Spleen (tissue), 11 donors: ENCODE data around the gene ELMO3. TPM values are rescaled to one million over a fixed set of nuclear protein-coding genes. Genes with fewer than 3 reads are reported as not detected.

Source experiments
- DNase-seq: peaks from one replicate; pipeline ENCODE4 v3.0.0-alpha.2; 2020
- H3K27ac ChIP-seq, 8 donors: fragments of 200-600 bp; sonication (generic) in 7 of 8; 1 replicate in 4 of 8; 2 replicates in 4 of 8; pipeline versions ENCODE4 v1.5.0 to v1.8.0; 2016 to 2021; ENCODE audit warnings: inconsistent platforms in 4 of 8, mild to moderate bottlenecking in 4 of 8, moderate library complexity in 1 of 8
- H3K27me3 ChIP-seq, 7 donors: fragments of 200-600 bp; sonication (generic) in 6 of 7; replicated peaks in 1 of 7; 1 replicate in 4 of 7; 2 replicates in 3 of 7; pipeline versions ENCODE4 v1.5.0 to v1.8.0; 2016 to 2021; ENCODE audit warnings: inconsistent platforms in 3 of 7, mild to moderate bottlenecking in 1 of 7
- H3K36me3 ChIP-seq, 6 donors: fragments of 200-600 bp; sonication (generic) in 5 of 6; 1 replicate in 4 of 6; 2 replicates in 2 of 6; pipeline versions ENCODE4 v1.5.0 to v1.8.0; 2016 to 2021; ENCODE audit warnings: inconsistent platforms in 2 of 6
- H3K4me1 ChIP-seq, 6 donors: fragments of 200-600 bp; sonication (generic) in 5 of 6; 1 replicate in 3 of 6; 2 replicates in 3 of 6; pipeline versions ENCODE4 v1.5.0 to v1.8.0; 2016 to 2021; ENCODE audit warnings: inconsistent platforms in 3 of 6
- H3K4me3 ChIP-seq, 8 donors: fragments of 200-600 bp; sonication (generic) in 7 of 8; 1 replicate in 4 of 8; 2 replicates in 4 of 8; pipeline versions ENCODE4 v1.5.0 to v1.8.0; 2016 to 2021; ENCODE audit warnings: inconsistent platforms in 4 of 8, mild to moderate bottlenecking in 4 of 8, moderate library complexity in 2 of 8
- H3K9me3 ChIP-seq, 8 donors: fragments of 200-600 bp; sonication (generic) in 7 of 8; 1 replicate in 4 of 8; 2 replicates in 4 of 8; pipeline versions ENCODE4 v1.5.0 to v1.8.0; 2016 to 2021; ENCODE audit warnings: inconsistent platforms in 4 of 8
- CTCF ChIP-seq, 11 experiments: fragments of 200-600 bp in 7 of 11; fragments of 450-650 bp in 4 of 11; sonication (generic) in 4 of 11; IDR thresholded peaks in 8 of 11; conservative IDR thresholded peaks in 3 of 11; 1 replicate in 7 of 11; 2 replicates in 4 of 11; pipeline versions ENCODE4 v1.4.0 to v1.8.0; 2016 to 2021; ENCODE audit warnings: antibody characterized with exemption in 11 of 11, inconsistent platforms in 4 of 11, mild to moderate bottlenecking in 1 of 11
- POLR2A ChIP-seq, 3 donors: fragments of 450-650 bp; IDR thresholded peaks; one replicate each; pipeline ENCODE4 v1.5.1; 2017; ENCODE audit warnings: antibody characterized with exemption in 3 of 3, mild to moderate bottlenecking in 1 of 3
- POLR2AphosphoS5 ChIP-seq, 3 donors: sonication (generic); formaldehyde crosslinking; IDR thresholded peaks; one replicate each; pipeline ENCODE4 v1.5.1; 2017; ENCODE audit warnings: antibody characterized with exemption in 3 of 3
- WGBS, 5 donors: extraction: QIAGEN DNeasy Blood & Tissue Kit in 3 of 5; methylation state at CpG; one replicate each; pipeline versions ENCODE4 v1.1.5 to v1.1.7; 2013 to 2018; 5-methylcytosine and 5-hydroxymethylcytosine counted together
- intact Hi-C: fragments of 100-400 bp; cut with DNase I; formaldehyde crosslinking; loops from one replicate; pipeline ENCODE4 v1.15.0; 2023; ENCODE audit warnings: low total_unique reads
- polyA plus RNA-seq, 3 donors: library from polyadenylated mRNA; stranded (reverse); fragments of 200-250 nt; gene quantifications; one replicate each; pipeline ENCODE4 v1.2.1, GENCODE V29; 2013
- total RNA-seq, 7 donors: library from RNA; depleted of rRNA in 3 of 7; stranded (reverse); fragments of >200 nt in 3 of 7; fragmentation: NEBNext Ultra II Directional in 4 of 7; extraction: Animal tissue kit (Norgen Biotek cat#: 25700) in 4 of 7; gene quantifications; one replicate each; pipeline versions ENCODE4 v1.1.0 to v1.2.1, GENCODE V29; 2016 to 2021
- donor health status: healthy with polysubstance abuse.
- donor health status: DM: no; HTN: no; CAD: no; lungs with moderate emphysema.
- donor health status: DM: no; HTN: no; CAD: no.
- donor health status: Bipolar disorder and iron deficiency.
- donor health status: healthy.
- donor health status: DM: no; HTN: no; CAD: no.
- donor health status: DM: yes; HTN: yes; CAD: no.

The ELMO3 gene
- total and polyA plus RNA-seq, 10 donors: 2.8 to 8.7 (median 4.0) TPM

DNA sequence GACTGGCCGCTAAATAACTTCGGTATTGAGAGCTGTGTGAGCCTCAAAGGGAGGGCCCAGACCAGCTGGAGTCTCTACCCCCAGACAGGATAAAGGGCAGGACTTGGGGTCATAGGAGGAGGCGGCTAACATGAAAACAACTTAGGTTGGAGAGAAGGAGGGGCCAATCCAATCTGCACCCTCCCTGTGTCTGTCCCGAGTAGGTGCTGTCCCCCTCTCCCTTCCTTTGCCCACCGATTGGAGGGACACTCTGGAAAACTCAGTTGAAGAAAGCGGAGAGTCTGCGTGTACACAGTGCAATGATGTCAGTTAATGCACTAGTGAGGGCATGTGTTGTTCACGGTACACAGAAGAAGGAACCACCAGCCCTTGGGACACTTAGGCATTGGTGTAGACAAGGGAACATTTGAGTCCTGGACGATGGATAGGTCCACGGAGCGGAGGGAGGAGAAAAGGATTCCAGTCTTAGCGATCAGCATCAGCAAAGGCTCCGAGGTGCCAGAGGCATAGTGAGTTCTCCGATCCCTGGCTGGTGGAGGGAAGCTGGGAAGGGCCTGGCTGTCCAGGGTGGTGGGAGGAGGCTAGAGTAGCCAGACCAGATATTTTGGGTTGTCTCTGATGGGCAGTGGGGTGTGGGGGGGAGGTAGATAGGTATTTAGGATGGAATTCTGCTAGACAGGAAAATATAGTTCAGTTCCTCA lies 27.8 kb upstream of the ELMO3 start:
- DNase-seq: no peak
- Histone ChIP-seq H3K4me3 (peak overlapping the region in 6 of 8 donors; percentile 17 to 66 (median 32)), H3K4me1 (peaks cover 29 to 66% (median 48%) of the 10 kb centered on the region in 6 donors), H3K27ac (peak overlapping the region; percentile 49 to 88 (median 82)), H3K36me3 (no peaks in the 10 kb centered on the region), H3K27me3 (peaks cover 0 to 95% (median 45%) of the 10 kb centered on the region in 7 donors), H3K9me3 (no peaks in the 10 kb centered on the region)
- intact Hi-C loops: no loop called here
- WGBS, 5 donors: 41 to 54% (median 50%) methylated on average over 14 of the region's 14 CpGs
- no peak for TF ChIP-seq POLR2A (IDR thresholded peaks at IDR 0.05)
- TF ChIP-seq CTCF (IDR thresholded peaks at IDR 0.05 in 8 of 11, conservative IDR thresholded peaks at IDR 0.05 in 3 of 11): no peak
- TF ChIP-seq POLR2AphosphoS5 (IDR thresholded peaks at IDR 0.05): no peak

DNA sequence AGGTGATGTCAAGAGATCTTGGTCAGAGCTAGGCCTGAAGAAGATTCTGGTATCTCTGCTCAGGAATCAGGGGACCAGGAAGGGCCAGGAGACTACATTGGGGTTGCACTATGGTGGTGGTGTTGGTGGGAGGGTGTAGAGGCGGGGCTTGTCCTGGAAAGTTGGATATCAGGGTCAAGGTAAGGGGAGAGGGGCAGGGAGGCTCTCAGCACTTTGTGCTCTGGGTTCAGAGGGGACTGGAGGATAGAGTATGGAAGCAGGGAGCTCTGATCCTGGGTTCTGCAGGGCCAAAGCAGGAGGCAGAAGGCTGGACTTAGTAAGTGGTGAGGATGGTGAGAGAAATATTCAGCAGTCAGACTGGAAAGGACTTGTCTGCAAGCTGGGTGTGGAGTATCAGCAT lies 25.6 kb upstream of the ELMO3 start:
- Histone ChIP-seq H3K9me3 (no peaks in the 10 kb centered on the region), H3K36me3 (no peaks in the 10 kb centered on the region), H3K4me3 (peak overlapping the region in 5 of 8 donors; percentile 36 to 71 (median 46)), H3K27me3 (peaks cover 0 to 95% (median 33%) of the 10 kb centered on the region in 7 donors), H3K4me1 (peaks cover 29 to 70% (median 55%) of the 10 kb centered on the region in 6 donors), H3K27ac (peak overlapping the region in 7 of 8 donors; percentile 36 to 88 (median 82))
- DNase-seq: no peak
- 74 to 94% (median 86%) methylated on average over 1 of the region's 1 CpG for WGBS, 5 donors
- intact Hi-C loops: no loop called here
- TF ChIP-seq POLR2A (IDR thresholded peaks at IDR 0.05) (no peak), CTCF (IDR thresholded peaks at IDR 0.05 in 8 of 11, conservative IDR thresholded peaks at IDR 0.05 in 3 of 11) (no peak), POLR2AphosphoS5 (IDR thresholded peaks at IDR 0.05) (no peak)

- intact Hi-C loops: no loop called here
- peak; percentile 93 for DNase-seq
- Histone ChIP-seq H3K27me3 (peaks cover 0 to 95% (median 30%) of the 10 kb centered on the region in 7 donors), H3K27ac (peak overlapping the region; percentile 36 to 88 (median 79)), H3K4me1 (peaks cover 29 to 77% (median 59%) of the 10 kb centered on the region in 6 donors), H3K9me3 (no peaks in the 10 kb centered on the region), H3K4me3 (peak overlapping the region; percentile 35 to 71 (median 42)), H3K36me3 (no peaks in the 10 kb centered on the region)
- WGBS, 5 donors: 1 to 3% (median 1%) methylated on average over 16 to 71 of the region's 71 CpGs
- TF ChIP-seq POLR2A (IDR thresholded peaks at IDR 0.05) (no peak), POLR2AphosphoS5 (IDR thresholded peaks at IDR 0.05) (peak; percentile 72 to 89 (median 88)), CTCF (IDR thresholded peaks at IDR 0.05 in 8 of 11, conservative IDR thresholded peaks at IDR 0.05 in 3 of 11) (peak in 7 of 11 experiments; percentile 13 to 41 (median 26))
Measured at GRCh38 chr16:67173808-67174705, 24.9 kb upstream of the ELMO3 start.
